ENCODE measurements around the gene FNIP1.
"Not testable (repeated sequence)": the region's sequence is repeated elsewhere in the genome, so short reads cannot be mapped to it uniquely, and the experiment has no call there.

The FNIP1 gene

GRCh38 chr5:131682175-131682574 is 114.6 kb downstream of the FNIP1 start:
- DNase-seq: no peak

- no peak for DNase-seq
Measured at GRCh38 chr5:131679911-131680310, 116.9 kb downstream of the FNIP1 start.

GRCh38 chr5:131678273-131678672 is 118.5 kb downstream of the FNIP1 start:
- not testable (repeated sequence) for DNase-seq

GRCh38 chr5:131677115-131677514 is 119.7 kb downstream of the FNIP1 start:
- no peak for DNase-seq

GRCh38 chr5:131672776-131673175 is 124.0 kb downstream of the FNIP1 start:
- no peak for DNase-seq

- DNase-seq: no peak
Measured at GRCh38 chr5:131671994-131672655, 124.7 kb downstream of the FNIP1 start.

- DNase-seq: no peak
Measured at GRCh38 chr5:131671409-131671808, 125.4 kb downstream of the FNIP1 start.

- no peak for DNase-seq
Measured at GRCh38 chr5:131664929-131665328, 131.9 kb downstream of the FNIP1 start.

- DNase-seq: no peak
Measured at GRCh38 chr5:131661933-131662332, 134.9 kb downstream of the FNIP1 start.

- DNase-seq: no peak
Measured at GRCh38 chr5:131659841-131660240, 137.0 kb downstream of the FNIP1 start.

- no peak for DNase-seq
Measured at GRCh38 chr5:131659290-131659689, 137.5 kb downstream of the FNIP1 start.

GRCh38 chr5:131654776-131655175 is 142.0 kb downstream of the FNIP1 start:
- no peak for DNase-seq

GRCh38 chr5:131654309-131654708 is 142.5 kb downstream of the FNIP1 start:
- no peak for DNase-seq

- DNase-seq: no peak
Measured at GRCh38 chr5:131649161-131649560, 147.7 kb downstream of the FNIP1 start.

GRCh38 chr5:131647048-131647769 is 149.6 kb downstream of the FNIP1 start:
- DNase-seq: no peak

GRCh38 chr5:131644822-131645221 is 152.0 kb downstream of the FNIP1 start:
- DNase-seq: no peak

- DNase-seq: no peak
Measured at GRCh38 chr5:131644370-131644769, 152.4 kb downstream of the FNIP1 start.

- DNase-seq: no peak
Measured at GRCh38 chr5:131641494-131641893, 155.3 kb downstream of the FNIP1 start.

GRCh38 chr5:131640043-131640856 is 156.6 kb downstream of the FNIP1 start:
- DNase-seq: no peak

- no peak for DNase-seq
Measured at GRCh38 chr5:131639148-131639547, 157.7 kb downstream of the FNIP1 start.

- DNase-seq: no peak
Measured at GRCh38 chr5:131637694-131638093, 159.1 kb downstream of the FNIP1 start.

GRCh38 chr5:131635684-131636572 is 160.9 kb downstream of the FNIP1 start:
- DNase-seq: no peak
